Panc1 (cell line): ENCODE measurements around the gene HMGXB4. TPM values are rescaled to one million over a fixed set of nuclear protein-coding genes. Genes with fewer than 3 reads are reported as not detected.

Source experiments
- ATAC-seq: fragments of 200-7000 bp; cut with Tn5 transposase; 2 replicates; pipeline ENCODE4 v1.9.1; 2020; ENCODE audit warnings: mild to moderate bottlenecking, moderate library complexity
- BruUV-seq: library from RNA; stranded (reverse); fragments of 400-500 nt; replicated peaks from 2 replicates; lab custom pipeline; 2021; lab: Mats Ljungman, UMichigan
- CTCF ChIA-PET: fragments of 300-600 bp; sonication (Branson Sonifier 250); formaldehyde crosslinking; loops from one replicate; lab custom pipeline; 2022; ENCODE audit warnings: antibody characterized with exemption; lab: Charles Lee
- POLR2A ChIA-PET: fragments of 300-600 bp; sonication (Branson Sonifier 250); formaldehyde crosslinking; loops from one replicate; lab custom pipeline; 2022; ENCODE audit warnings: antibody characterized with exemption; lab: Charles Lee
- DNase-seq: peaks from one replicate; pipeline ENCODE4 v3.0.0-alpha.2; 2010; ENCODE audit warnings: low read depth, low spot score
- H3K27ac ChIP-seq: 2 replicates; pipeline ENCODE4 v1.5.1; 2011; ENCODE audit warnings: mild to moderate bottlenecking, low read length, inconsistent platforms
- H3K27me3 ChIP-seq: fragments of 200-500 bp; sonication (Bioruptor generic); 2 replicates; pipeline ENCODE4 v1.6.0; 2014; ENCODE audit warnings: low read length, inconsistent platforms; ENCODE audit not compliant: control insufficient read depth, insufficient read depth
- H3K36me3 ChIP-seq: fragments of 200-500 bp; sonication (Bioruptor generic); 2 replicates; pipeline ENCODE4 v1.5.1; 2014; ENCODE audit warnings: inconsistent platforms, mild to moderate bottlenecking, low read length, moderate library complexity; ENCODE audit not compliant: control insufficient read depth, insufficient read depth
- H3K4me1 ChIP-seq: 2 replicates; pipeline ENCODE4 v1.5.1; 2011; ENCODE audit warnings: inconsistent platforms, mild to moderate bottlenecking, low read length, moderate library complexity; ENCODE audit not compliant: control insufficient read depth, insufficient read depth
- H3K4me3 ChIP-seq, 2 experiments: 2 replicates each; pipeline ENCODE4 v1.5.1; 2011 to 2012; ENCODE audit warnings: low read depth in 2 of 2, low read length in 2 of 2, mild to moderate bottlenecking in 2 of 2, inconsistent platforms in 1 of 2, moderate library complexity in 1 of 2
- H3K9me3 ChIP-seq: fragments of 200-500 bp; sonication (Bioruptor generic); 2 replicates; pipeline ENCODE4 v1.5.1; 2014; ENCODE audit warnings: low read depth, mild to moderate bottlenecking, inconsistent platforms, low read length, moderate library complexity; ENCODE audit not compliant: control insufficient read depth, insufficient read depth
- POLR2AphosphoS5 ChIP-seq: IDR thresholded peaks from 2 replicates; pipeline ENCODE4 v1.6.1; 2012; ENCODE audit warnings: mild to moderate bottlenecking, low read depth, low read length, moderate library complexity
- SIN3A ChIP-seq: IDR thresholded peaks from 2 replicates; pipeline ENCODE4 v1.6.1; 2012; ENCODE audit warnings: low read depth, mild to moderate bottlenecking, low read length, moderate library complexity, borderline replicate concordance; ENCODE audit not compliant: insufficient read depth
- TCF7L2 ChIP-seq: IDR thresholded peaks from 2 replicates; pipeline ENCODE4 v1.6.1; 2011; ENCODE audit warnings: mild to moderate bottlenecking, low read depth, low read length, inconsistent platforms
- in situ Hi-C: cut with HindIII; loops from 2 replicates; pipeline ENCODE4 v1.10.0; 2016; ENCODE audit warnings: low sequenced_read_pairs, low pct_unique_long_range_greater_than_20kb
- intact Hi-C: fragments of 100-400 bp; cut with micrococcal nuclease; formaldehyde crosslinking; loops from one replicate; pipeline ENCODE4 v1.10.0; 2022; ENCODE audit not compliant: unreplicated experiment
- total RNA-seq: library from RNA; stranded (reverse); gene quantifications from one replicate; pipeline ENCODE4 v1.2.1, GENCODE V29; 2021; ENCODE audit not compliant: unreplicated experiment
- TF ChIP-seq, protein P1 (sequence below): fragments of 450-650 bp; IDR thresholded peaks from 2 replicates; pipeline ENCODE4 v1.5.1; 2017; ENCODE audit warnings: mild to moderate bottlenecking
- TF ChIP-seq, protein P2 (sequence below), 2 experiments: IDR thresholded peaks; 2 replicates each; pipeline ENCODE4 v1.6.1; 2011 to 2012; ENCODE audit warnings: low read depth in 2 of 2, control low read depth in 1 of 2, low read length in 1 of 2, mild to moderate bottlenecking in 1 of 2, moderate library complexity in 1 of 2; ENCODE audit not compliant: insufficient read depth in 1 of 2

The HMGXB4 gene
- total RNA-seq, 1 experiment from 2014 or later: 23.7 TPM

DNA sequence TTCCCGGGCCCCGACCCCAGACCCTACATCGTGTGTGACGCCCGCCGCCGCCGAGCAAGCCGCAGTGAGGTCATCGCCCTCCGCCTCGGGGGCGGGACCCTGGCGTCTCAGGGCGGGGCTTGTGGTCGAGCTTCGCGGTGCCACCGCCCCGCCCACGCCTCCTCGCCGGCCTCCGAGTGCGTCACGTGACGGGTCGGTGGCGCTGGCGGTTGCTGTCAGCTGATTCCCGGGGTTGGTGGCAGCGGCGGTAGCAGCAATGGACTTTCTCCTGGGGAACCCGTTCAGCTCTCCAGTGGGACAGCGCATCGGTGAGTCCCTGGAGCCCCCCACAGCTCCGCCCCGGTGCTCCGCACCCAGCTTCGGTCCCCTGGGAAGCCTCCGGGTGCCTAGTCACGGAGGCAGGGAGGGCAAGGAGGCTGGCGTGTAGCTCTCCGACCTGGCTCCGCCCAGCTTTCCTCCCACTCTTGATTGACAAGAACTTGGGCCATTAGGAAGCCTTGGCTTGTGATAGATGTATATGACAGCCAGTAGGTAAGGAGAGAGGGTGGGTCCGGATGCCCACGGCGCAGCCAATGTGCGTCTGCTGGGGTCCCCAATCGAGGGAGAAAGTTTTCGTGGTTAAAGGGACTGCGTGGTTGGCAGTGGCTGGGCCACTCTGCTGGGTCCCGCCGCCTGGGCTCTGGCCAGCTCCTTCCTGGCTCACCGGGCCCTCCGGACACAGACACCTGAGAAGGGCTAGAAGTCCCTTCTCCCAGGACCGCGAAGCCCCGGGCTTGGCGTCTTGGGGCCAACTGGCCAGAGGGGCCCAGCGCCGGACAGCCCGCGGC is 42.6 kb downstream of the HMGXB4 start, which contains the start of gene TOM1:
Gene TOM1 (plus strand): TSS at position 222 of the 827 bp plus-strand sequence. CDS start 35 bp downstream, at position 257.
- Histone ChIP-seq H3K9me3 (no peaks in the 10 kb centered on the region), H3K27me3 (no peaks in the 10 kb centered on the region), H3K27ac (peak within 1 kb of the TSS; percentile 83), H3K4me1 (peaks cover 9% of the 10 kb centered on the region), H3K36me3 (0 out of 2 replicates have a peak, but pooled peaks cover 2% of the 10 kb centered on the region), H3K4me3 (peak within 1 kb of the TSS; percentile 79 to 84)
- BruUV-seq: no TSS peak
- CTCF ChIA-PET: interaction anchor here (0.5 kb wide), 1 partner anchor 96 kb away, joined by 6 read pairs; no protein-coding TSS in a partner anchor
- intact Hi-C loops (no loop called here), in situ Hi-C loops (no loop called here)
- ATAC-seq (peak; percentile 96), DNase-seq (peak; percentile 80)
- POLR2A ChIA-PET: no interaction called here
- TF ChIP-seq SIN3A: peak; percentile 74
- peak; percentile 71 for TF ChIP-seq POLR2AphosphoS5
- TF ChIP-seq, protein P1, sequence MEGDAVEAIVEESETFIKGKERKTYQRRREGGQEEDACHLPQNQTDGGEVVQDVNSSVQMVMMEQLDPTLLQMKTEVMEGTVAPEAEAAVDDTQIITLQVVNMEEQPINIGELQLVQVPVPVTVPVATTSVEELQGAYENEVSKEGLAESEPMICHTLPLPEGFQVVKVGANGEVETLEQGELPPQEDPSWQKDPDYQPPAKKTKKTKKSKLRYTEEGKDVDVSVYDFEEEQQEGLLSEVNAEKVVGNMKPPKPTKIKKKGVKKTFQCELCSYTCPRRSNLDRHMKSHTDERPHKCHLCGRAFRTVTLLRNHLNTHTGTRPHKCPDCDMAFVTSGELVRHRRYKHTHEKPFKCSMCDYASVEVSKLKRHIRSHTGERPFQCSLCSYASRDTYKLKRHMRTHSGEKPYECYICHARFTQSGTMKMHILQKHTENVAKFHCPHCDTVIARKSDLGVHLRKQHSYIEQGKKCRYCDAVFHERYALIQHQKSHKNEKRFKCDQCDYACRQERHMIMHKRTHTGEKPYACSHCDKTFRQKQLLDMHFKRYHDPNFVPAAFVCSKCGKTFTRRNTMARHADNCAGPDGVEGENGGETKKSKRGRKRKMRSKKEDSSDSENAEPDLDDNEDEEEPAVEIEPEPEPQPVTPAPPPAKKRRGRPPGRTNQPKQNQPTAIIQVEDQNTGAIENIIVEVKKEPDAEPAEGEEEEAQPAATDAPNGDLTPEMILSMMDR: no peak
- TF ChIP-seq, protein P2, sequence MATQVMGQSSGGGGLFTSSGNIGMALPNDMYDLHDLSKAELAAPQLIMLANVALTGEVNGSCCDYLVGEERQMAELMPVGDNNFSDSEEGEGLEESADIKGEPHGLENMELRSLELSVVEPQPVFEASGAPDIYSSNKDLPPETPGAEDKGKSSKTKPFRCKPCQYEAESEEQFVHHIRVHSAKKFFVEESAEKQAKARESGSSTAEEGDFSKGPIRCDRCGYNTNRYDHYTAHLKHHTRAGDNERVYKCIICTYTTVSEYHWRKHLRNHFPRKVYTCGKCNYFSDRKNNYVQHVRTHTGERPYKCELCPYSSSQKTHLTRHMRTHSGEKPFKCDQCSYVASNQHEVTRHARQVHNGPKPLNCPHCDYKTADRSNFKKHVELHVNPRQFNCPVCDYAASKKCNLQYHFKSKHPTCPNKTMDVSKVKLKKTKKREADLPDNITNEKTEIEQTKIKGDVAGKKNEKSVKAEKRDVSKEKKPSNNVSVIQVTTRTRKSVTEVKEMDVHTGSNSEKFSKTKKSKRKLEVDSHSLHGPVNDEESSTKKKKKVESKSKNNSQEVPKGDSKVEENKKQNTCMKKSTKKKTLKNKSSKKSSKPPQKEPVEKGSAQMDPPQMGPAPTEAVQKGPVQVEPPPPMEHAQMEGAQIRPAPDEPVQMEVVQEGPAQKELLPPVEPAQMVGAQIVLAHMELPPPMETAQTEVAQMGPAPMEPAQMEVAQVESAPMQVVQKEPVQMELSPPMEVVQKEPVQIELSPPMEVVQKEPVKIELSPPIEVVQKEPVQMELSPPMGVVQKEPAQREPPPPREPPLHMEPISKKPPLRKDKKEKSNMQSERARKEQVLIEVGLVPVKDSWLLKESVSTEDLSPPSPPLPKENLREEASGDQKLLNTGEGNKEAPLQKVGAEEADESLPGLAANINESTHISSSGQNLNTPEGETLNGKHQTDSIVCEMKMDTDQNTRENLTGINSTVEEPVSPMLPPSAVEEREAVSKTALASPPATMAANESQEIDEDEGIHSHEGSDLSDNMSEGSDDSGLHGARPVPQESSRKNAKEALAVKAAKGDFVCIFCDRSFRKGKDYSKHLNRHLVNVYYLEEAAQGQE (IDR thresholded peaks at IDR 0.05; ENCODE audit: insufficient read depth in 1 of 2, low read depth in 2 of 2, low read length in 1 of 2): no peak
- TF ChIP-seq TCF7L2: no peak

DNA sequence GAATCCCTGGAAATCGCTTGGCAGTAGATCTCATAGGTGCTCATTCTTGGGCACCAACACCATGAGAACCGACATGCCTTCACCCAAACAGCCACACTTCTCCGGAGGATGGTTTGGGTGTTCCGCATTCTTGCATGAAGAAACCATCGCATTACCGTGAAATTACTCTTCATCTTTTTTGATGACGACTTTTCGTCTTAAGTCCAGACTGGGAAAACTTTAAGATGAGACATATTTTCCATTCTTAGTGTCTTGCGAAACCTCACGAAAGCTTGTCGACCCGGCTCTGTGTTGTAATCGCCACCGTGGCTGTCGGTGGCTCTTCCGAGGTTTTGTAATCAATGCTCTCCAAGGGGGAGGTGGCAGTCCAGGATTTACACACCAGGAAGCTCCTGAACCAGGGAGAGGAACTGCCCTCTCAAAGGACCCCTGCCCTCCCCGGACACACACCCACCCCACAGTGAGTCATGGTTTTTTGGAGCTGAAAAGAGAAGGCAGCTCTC is 44.1 kb downstream of the HMGXB4 start:
- H3K9me3 ChIP-seq: no peaks in the 10 kb centered on the region
- peak overlapping the region; percentile 83 for H3K27ac ChIP-seq
- in situ Hi-C loops: no loop called here
- ATAC-seq (no peak), DNase-seq (peak; percentile 30)
- ChIA-PET POLR2A (no interaction called here), CTCF (interaction anchor here (0.6 to 0.7 kb wide), 2 partner anchors 358 to 824 kb away, joined by 3 to 7 read pairs; no protein-coding TSS in a partner anchor)
- no peaks in the 10 kb centered on the region for H3K36me3 ChIP-seq
- no peaks in the 10 kb centered on the region for H3K27me3 ChIP-seq
- intact Hi-C loops: no loop called here
- TF ChIP-seq POLR2AphosphoS5: no peak
- no peak for TF ChIP-seq TCF7L2
- TF ChIP-seq, protein P2 (IDR thresholded peaks at IDR 0.05; ENCODE audit: insufficient read depth in 1 of 2, low read depth in 2 of 2, low read length in 1 of 2): no peak
- no peak for TF ChIP-seq SIN3A
- TF ChIP-seq, protein P1: no peak
- H3K4me1 ChIP-seq: peaks cover 9% of the 10 kb centered on the region
- peak overlapping the region; percentile 79 to 84 for H3K4me3 ChIP-seq
- BruUV-seq: no TSS peak
